MM.1S (cell line): ENCODE data around the gene AKT1S1.

ENCODE experiments used
- EZH2 ChIP-seq: fragments of 300-600 bp; sonication (generic); optimal IDR thresholded peaks from 2 replicates; pipeline ENCODE3; 2017; ENCODE audit warnings: low read depth, mild to moderate bottlenecking, antibody characterized with exemption, low read length, mixed read lengths
- TF ChIP-seq, protein P1 (sequence below): fragments of 300-600 bp; sonication (generic); IDR thresholded peaks from 2 replicates; pipeline ENCODE4 v1.5.1; 2016; ENCODE audit warnings: antibody characterized with exemption, low read length, mixed read lengths

GRCh38 chr19:49848938-49849337, 28.2 kb downstream of the AKT1S1 start:
- TF ChIP-seq, protein P1, sequence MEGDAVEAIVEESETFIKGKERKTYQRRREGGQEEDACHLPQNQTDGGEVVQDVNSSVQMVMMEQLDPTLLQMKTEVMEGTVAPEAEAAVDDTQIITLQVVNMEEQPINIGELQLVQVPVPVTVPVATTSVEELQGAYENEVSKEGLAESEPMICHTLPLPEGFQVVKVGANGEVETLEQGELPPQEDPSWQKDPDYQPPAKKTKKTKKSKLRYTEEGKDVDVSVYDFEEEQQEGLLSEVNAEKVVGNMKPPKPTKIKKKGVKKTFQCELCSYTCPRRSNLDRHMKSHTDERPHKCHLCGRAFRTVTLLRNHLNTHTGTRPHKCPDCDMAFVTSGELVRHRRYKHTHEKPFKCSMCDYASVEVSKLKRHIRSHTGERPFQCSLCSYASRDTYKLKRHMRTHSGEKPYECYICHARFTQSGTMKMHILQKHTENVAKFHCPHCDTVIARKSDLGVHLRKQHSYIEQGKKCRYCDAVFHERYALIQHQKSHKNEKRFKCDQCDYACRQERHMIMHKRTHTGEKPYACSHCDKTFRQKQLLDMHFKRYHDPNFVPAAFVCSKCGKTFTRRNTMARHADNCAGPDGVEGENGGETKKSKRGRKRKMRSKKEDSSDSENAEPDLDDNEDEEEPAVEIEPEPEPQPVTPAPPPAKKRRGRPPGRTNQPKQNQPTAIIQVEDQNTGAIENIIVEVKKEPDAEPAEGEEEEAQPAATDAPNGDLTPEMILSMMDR = no peak
- TF ChIP-seq EZH2 = no peak
